GM21529 (cell line): Measurements from ENCODE around the gene PDSS1.
"Not testable (repeated sequence)": the region's sequence is repeated elsewhere in the genome, so short reads cannot be mapped to it uniquely, and the experiment has no call there.

Source experiments
- ATAC-seq: cut with Tn5 transposase; IDR thresholded peaks from one replicate; pipeline ENCODE4 v1.9.1; 2021; ENCODE audit not compliant: unreplicated experiment

PDSS1 gene

DNA sequence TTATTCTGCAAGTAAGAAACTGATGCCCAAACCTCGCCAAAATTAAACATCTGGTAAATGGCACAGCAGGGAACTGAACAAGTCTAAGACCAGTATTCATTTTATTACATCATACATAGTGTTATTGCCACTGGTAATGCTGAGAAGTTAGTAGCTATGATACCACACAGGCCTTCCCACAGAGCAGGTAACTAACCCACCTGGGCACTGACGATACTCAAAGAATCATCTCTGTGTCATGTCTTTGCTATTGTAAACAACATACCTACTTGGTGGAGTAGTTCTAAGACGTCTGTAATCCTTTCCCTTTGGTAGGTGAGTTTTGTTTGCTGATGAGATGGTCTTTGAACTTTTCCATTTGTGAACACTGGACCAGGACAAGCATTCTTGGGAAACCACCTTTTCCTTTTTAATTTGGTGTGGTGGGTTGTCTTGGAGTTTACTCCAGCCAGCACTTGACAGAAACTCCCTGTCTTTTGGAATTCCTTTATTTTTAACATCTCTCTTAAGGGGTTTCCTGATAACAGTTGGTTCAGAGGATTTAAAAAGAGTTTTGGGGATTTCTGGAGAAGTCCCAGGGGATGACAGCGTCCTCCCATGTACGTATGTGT, 40.9 kb downstream of the PDSS1 start:
- ATAC-seq = no peak

- peak; percentile 34 for ATAC-seq
Measured at GRCh38 chr10:26739071-26739631, 41.6 kb downstream of the PDSS1 start.

- no peak for ATAC-seq
Measured at GRCh38 chr10:26741368-26741767, 43.9 kb downstream of the PDSS1 start.

GRCh38 chr10:26743091-26743490, 45.6 kb downstream of the PDSS1 start:
- no peak for ATAC-seq

- ATAC-seq = no peak
Measured at GRCh38 chr10:26743841-26744240, 46.3 kb downstream of the PDSS1 start.

GRCh38 chr10:26746061-26746460, 48.6 kb downstream of the PDSS1 start:
- ATAC-seq = no peak

DNA sequence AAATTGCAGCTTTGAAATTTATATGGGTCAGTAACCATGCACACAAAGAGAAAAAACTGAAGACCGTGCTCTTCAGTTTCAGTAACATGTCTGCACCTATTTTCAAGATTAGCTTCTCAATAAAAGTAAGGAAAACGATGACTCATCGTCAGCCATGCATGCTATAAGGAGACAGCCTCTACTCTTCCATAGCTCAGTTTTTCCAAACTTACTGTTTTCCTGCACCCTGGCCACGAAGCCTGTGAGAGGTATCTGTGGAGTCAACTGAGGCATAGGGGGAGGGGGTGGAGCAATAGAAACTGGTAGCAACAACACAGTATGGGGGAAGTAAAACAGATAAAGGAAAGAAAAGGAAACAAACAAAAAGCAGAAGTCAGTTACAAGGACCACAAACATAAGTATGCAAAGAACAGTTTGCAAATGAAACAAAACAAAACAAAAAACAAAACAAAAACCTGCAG, 58.0 kb downstream of the PDSS1 start:
- peak; percentile 93 for ATAC-seq

DNA sequence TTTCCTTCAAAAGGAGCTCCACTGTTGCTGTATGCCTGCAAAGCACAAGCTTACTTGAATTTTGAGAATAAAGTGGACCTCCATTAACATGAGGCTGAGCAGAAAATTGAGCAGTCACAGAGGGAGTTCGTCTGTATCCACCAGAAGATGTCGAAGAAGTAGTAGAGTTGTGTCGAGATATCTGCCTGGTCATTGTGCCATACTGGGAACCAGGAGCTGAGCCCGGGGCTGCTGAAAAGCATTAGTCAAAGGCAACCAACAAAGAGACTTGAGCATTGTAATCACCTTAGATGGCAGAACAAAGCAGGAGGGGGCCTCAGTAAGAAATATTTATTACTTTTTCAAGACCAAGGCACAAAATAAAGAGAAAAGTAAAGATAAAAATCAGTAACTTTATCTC, 61.5 kb downstream of the PDSS1 start:
- ATAC-seq = no peak

GRCh38 chr10:26765549-26765948, 68.0 kb downstream of the PDSS1 start:
- no peak for ATAC-seq

- no peak for ATAC-seq
Measured at GRCh38 chr10:26770069-26770468, 72.6 kb downstream of the PDSS1 start.

DNA sequence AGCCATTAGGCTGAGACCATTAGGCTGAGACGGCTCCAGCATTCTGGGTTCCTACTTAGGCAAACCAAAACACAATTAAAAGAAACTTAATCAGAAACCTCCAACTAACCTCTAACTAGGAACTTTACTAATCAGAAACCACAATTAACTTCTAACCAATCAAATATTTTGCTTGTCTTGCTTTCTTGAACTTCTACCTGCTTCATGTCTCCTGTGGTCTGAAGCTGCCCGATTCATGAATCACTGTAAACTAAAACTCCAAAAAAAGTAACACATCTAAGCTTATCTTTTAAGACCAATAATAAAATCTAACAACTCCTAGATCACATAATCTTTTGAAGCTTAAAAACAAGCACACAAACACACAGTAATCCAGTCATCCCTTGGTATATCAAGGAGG, 76.1 kb downstream of the PDSS1 start:
- ATAC-seq = no peak

DNA sequence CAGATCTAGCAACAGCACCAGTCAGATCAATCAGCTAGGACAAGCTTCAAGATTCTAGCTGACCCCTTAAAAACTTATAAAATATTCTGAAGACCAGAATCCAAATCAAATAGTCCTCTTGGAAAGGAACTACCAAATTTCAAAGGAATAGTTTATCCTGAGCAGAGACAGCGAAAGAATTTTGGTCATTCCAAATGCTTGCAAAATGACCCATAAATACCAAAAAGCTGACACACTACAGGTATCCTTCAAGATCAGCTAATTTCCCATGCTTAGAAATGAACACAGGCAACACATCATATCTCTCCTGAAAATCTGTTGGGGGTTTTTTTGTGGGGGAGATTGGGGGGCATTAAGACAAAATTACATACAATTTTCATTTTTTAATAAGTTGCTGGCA, 78.8 kb downstream of the PDSS1 start:
- ATAC-seq = no peak

GRCh38 chr10:26777686-26778085, 80.2 kb downstream of the PDSS1 start:
- ATAC-seq = no peak

GRCh38 chr10:26779176-26779860, 81.8 kb downstream of the PDSS1 start:
- ATAC-seq = no peak

DNA sequence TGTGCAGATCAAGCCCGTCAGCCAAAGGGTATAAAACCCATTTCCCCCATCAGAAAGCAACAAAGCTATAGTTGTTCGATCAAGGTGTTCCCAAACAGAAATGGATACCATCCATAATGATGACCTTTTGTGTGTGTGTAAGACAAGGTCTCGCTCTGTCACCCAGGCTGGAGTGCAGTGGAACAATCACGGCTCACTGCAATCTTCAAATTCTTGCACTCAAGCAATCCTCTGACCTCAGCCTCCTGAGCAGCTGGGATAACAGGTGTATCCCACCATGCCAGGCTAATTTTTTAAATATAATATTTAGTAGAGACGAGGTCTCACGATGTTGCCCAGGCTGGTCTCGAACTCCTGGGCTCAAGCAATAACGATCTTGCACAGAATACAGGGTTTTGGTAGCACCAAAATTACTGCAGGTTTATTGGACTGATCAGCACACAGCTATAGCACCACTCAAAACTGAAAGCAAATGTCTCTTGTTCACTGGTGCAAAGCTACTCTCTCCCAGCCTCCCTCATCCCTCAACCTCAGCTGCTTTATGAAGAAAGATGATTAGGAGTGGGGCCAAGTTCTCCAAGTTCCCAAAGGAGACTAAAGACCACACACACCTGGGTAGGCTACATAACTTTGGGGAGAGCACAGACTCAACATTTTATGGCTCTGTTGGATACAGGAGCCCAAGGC, 82.7 kb downstream of the PDSS1 start:
- peak; percentile 38 for ATAC-seq

GRCh38 chr10:26780793-26781601, 83.5 kb downstream of the PDSS1 start:
- peak; percentile 62 for ATAC-seq

DNA sequence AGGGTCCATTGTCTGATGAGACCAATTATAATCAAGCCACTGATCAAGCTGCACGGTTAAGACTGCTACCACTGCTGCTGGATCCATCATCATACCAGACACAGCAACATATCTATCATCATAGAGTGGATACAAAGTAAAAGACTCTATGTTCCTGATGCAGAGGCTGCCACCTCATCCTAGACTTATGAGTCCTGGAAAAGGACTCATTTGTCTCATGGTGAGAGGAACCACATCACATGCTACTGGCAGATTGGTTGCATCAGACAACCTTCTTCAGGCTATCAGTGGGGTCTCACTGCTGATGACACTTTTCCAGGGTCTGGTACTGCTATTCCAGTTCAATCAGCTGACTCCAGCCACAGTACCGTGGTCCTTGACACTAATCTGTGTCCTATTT, 84.3 kb downstream of the PDSS1 start:
- peak; percentile 18 for ATAC-seq

DNA sequence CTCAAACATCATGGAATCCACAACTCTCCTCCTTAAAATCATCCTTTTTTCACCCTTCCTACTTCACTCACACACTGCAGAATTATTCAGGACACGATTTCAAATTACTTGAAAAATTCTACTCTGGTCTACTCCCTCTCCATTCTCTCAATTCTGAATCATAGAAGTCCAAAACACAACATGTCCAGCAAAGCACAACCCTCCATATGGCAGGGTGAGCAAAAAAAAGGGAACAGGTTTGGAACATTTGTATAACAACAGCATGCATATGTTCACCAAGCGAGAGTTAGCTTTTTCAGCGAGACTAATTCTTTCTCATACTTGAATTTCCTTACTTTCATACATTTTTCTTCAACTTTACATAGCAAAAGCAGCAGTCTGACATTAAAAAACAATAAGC, 89.9 kb downstream of the PDSS1 start:
- ATAC-seq = no peak

- ATAC-seq = not testable (repeated sequence)
Measured at GRCh38 chr10:26789779-26790178, 92.3 kb downstream of the PDSS1 start.

DNA sequence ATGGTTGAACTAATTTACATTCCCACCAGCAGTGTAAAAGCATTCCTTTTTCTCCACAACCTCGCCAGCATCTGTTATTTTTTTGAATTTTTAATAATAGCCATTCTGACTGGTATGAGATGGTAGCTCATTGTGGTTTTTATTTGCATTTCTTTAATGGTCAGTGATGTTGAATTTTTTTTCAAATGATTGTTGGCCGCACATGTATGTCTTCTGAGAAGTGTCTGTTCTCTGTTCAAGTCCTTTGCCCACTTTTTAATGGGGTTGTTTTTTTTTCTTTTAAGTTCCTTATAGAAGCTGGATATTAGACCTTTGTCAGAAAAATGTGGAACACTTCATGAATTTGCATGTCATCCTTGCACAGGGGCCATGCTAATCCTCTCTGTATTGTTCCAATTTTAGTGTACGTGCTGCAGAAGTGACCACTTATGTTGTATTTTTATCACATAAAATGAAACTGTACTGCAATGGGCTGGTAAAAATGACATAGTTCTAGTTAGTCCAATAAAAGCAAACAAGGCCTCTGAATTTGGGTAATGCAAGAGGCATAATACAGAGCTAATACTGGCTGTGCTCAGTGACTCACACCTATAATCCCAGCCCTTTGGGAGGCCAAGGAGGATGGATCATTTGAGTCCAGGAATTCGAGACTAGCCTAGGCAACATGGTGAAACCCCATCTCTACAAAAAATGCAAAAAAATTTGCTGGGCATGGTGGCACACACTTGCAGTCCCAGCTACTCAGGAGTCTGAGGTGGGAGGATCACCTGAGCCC, 92.9 kb downstream of the PDSS1 start:
- no peak for ATAC-seq
